Skin of body (tissue), 2 donors: Measurements from ENCODE around the gene AMT. TPM values are rescaled to one million over a fixed set of nuclear protein-coding genes. Genes with fewer than 3 reads are reported as not detected.

Experiments used
- DNase-seq: peaks from one replicate; lab custom pipeline; 2025; lab: John Stamatoyannopoulos, UW
- total RNA-seq: library from RNA; depleted of rRNA; stranded (reverse); fragments of >200 nt; gene quantifications from one replicate; pipeline ENCODE4 v1.2.3, GENCODE V29; 2014

The AMT gene
- 6.7 TPM for total RNA-seq

GRCh38 chr3:49422379-49423248, at the start of gene AMT:
Gene AMT, minus strand, starts transcription at chr3:49422473. Its CDS starts 23 bp downstream, at chr3:49422450.
- no peak for DNase-seq

- DNase-seq: no peak
Measured at GRCh38 chr3:49470714-49471420, 48.6 kb upstream of the AMT start.

GRCh38 chr3:49469936-49470713, 47.9 kb upstream of the AMT start, which contains the start of gene DAG1:
Gene DAG1, plus strand, starts transcription at chr3:49470267. Its CDS starts 40,268 bp downstream, at chr3:49510535.
- peak; percentile 96 for DNase-seq

- peak; percentile 73 for DNase-seq
Measured at GRCh38 chr3:49469037-49469935, 47.0 kb upstream of the AMT start.

GRCh38 chr3:49466085-49466484, 43.8 kb upstream of the AMT start:
- DNase-seq: peak; percentile 6

GRCh38 chr3:49465270-49466034, 43.2 kb upstream of the AMT start:
- DNase-seq: no peak

GRCh38 chr3:49462222-49462621, 39.9 kb upstream of the AMT start:
- DNase-seq: no peak

- DNase-seq: no peak
Measured at GRCh38 chr3:49461443-49462171, 39.3 kb upstream of the AMT start.

- DNase-seq: no peak
Measured at GRCh38 chr3:49460956-49461355, 38.7 kb upstream of the AMT start.

GRCh38 chr3:49460188-49460890, 38.1 kb upstream of the AMT start:
- DNase-seq: no peak

GRCh38 chr3:49456466-49456865, 34.2 kb upstream of the AMT start:
- no peak for DNase-seq

- DNase-seq: peak; percentile 9
Measured at GRCh38 chr3:49454898-49455681, 32.8 kb upstream of the AMT start.

- no peak for DNase-seq
Measured at GRCh38 chr3:49454458-49454857, 32.2 kb upstream of the AMT start.

GRCh38 chr3:49453621-49454020, 31.3 kb upstream of the AMT start:
- no peak for DNase-seq

- no peak for DNase-seq
Measured at GRCh38 chr3:49445391-49445790, 23.1 kb upstream of the AMT start.

GRCh38 chr3:49434731-49435130, 12.5 kb upstream of the AMT start:
- DNase-seq: no peak

GRCh38 chr3:49428752-49429080, 6.4 kb upstream of the AMT start:
- DNase-seq: no peak

GRCh38 chr3:49427586-49427985, 5.3 kb upstream of the AMT start:
- no peak for DNase-seq
